Keratinocyte (primary cell): ENCODE measurements around the gene TOX4. TPM values are rescaled to one million over a fixed set of nuclear protein-coding genes. Genes with fewer than 3 reads are reported as not detected.
A peak's percentile ranks its signal among the peaks of the same experiment; 100 is the strongest.

Experiments used
- DNase-seq: peaks from one replicate; pipeline ENCODE4 v3.0.0-alpha.2; 2011; ENCODE audit warnings: low read depth, missing footprints, low spot score
- FAIRE-seq: peaks from 2 replicates; lab custom pipeline; 2011; peaks lifted over from hg19 to GRCh38; lab: Jason Lieb, UNC
- H2AFZ ChIP-seq: 2 replicates; pipeline ENCODE4 v1.6.0; 2012; ENCODE audit warnings: low read length, control low read depth, inconsistent platforms; ENCODE audit not compliant: control insufficient read depth
- H3K27ac ChIP-seq: 2 replicates; pipeline ENCODE4 v1.5.1; 2011; ENCODE audit warnings: low read length; ENCODE audit not compliant: control insufficient read depth, insufficient read depth
- H3K27me3 ChIP-seq: 3 replicates; pipeline ENCODE4 v1.6.0; 2011; ENCODE audit warnings: low read length; ENCODE audit not compliant: control insufficient read depth, insufficient read depth; ENCODE audit errors: extremely low read depth
- H3K36me3 ChIP-seq, 2 experiments: 2 replicates in 1 of 2; 3 replicates in 1 of 2; pipeline ENCODE4 v1.5.1; 2011; ENCODE audit warnings: low read length in 2 of 2, mild to moderate bottlenecking in 1 of 2; ENCODE audit not compliant: control insufficient read depth in 2 of 2, insufficient read depth in 2 of 2; ENCODE audit errors: extremely low read depth in 1 of 2
- H3K4me1 ChIP-seq: 3 replicates; pipeline ENCODE4 v1.5.1; 2011; ENCODE audit warnings: low read length; ENCODE audit not compliant: control insufficient read depth, insufficient read depth; ENCODE audit errors: extremely low read depth
- H3K4me2 ChIP-seq: 3 replicates; pipeline ENCODE4 v1.6.0; 2011; ENCODE audit warnings: low read depth, low read length; ENCODE audit not compliant: control insufficient read depth, insufficient read depth; ENCODE audit errors: extremely low read depth
- H3K4me3 ChIP-seq, 3 experiments: fragments of 200-600 bp in 1 of 3; sonication (generic) in 1 of 3; 2 replicates in 2 of 3; 3 replicates in 1 of 3; pipeline ENCODE4 v1.5.1; 2011 to 2016; ENCODE audit warnings: low read length in 3 of 3, mild to moderate bottlenecking in 3 of 3, control low read depth in 2 of 3, inconsistent platforms in 1 of 3, low read depth in 1 of 3, mixed read lengths in 1 of 3, mixed run types in 1 of 3, moderate library complexity in 1 of 3; ENCODE audit not compliant: control insufficient read depth in 2 of 3, insufficient read depth in 2 of 3; ENCODE audit errors: extremely low read depth in 1 of 3
- H3K79me2 ChIP-seq: 2 replicates; pipeline ENCODE4 v1.6.0; 2012; ENCODE audit warnings: low read length; ENCODE audit not compliant: control insufficient read depth, insufficient read depth
- H3K9ac ChIP-seq: 3 replicates; pipeline ENCODE4 v1.6.0; 2011; ENCODE audit warnings: low read length; ENCODE audit not compliant: control insufficient read depth, insufficient read depth; ENCODE audit errors: extremely low read depth
- H3K9me1 ChIP-seq: 3 replicates; pipeline ENCODE4 v1.6.0; 2011; ENCODE audit warnings: low read length; ENCODE audit not compliant: control insufficient read depth, insufficient read depth; ENCODE audit errors: extremely low read depth
- H3K9me3 ChIP-seq: 2 replicates; pipeline ENCODE4 v1.5.1; 2012; ENCODE audit warnings: low read depth, low read length; ENCODE audit not compliant: control insufficient read depth
- H4K20me1 ChIP-seq: 3 replicates; pipeline ENCODE4 v1.6.0; 2011; ENCODE audit warnings: low read length; ENCODE audit not compliant: control insufficient read depth, insufficient read depth; ENCODE audit errors: extremely low read depth
- CTCF ChIP-seq, 3 experiments: IDR thresholded peaks in 1 of 3; conservative IDR thresholded peaks in 1 of 3; optimal IDR thresholded peaks in 1 of 3; 2 replicates in 2 of 3; 3 replicates in 1 of 3; pipeline versions ENCODE3 to v1.5.1; 2011; ENCODE audit warnings: low read length in 3 of 3, mild to moderate bottlenecking in 3 of 3, moderate library complexity in 2 of 3, control low read depth in 1 of 3, inconsistent platforms in 1 of 3; ENCODE audit not compliant: insufficient read depth in 2 of 3; ENCODE audit errors: extremely low read depth in 1 of 3
- EZH2 ChIP-seq: IDR thresholded peaks from one replicate; pipeline ENCODE4 v1.6.1; 2012; ENCODE audit warnings: inconsistent platforms, mild to moderate bottlenecking, low read length, moderate library complexity
- dilution Hi-C: fragments of 300-500 bp; cut with MboI; formaldehyde crosslinking; loops from one replicate; pipeline ENCODE4 v1.7.0; 2020; ENCODE audit warnings: low sequenced_read_pairs; ENCODE audit not compliant: extremely low pct_ligation_motif_present
- polyA plus RNA-seq, 5 experiments: library from polyadenylated mRNA; depleted of rRNA in 3 of 5; stranded (reverse) in 3 of 5; stranded (forward) in 1 of 5; unstranded in 1 of 5; fragments of >200 nt; gene quantifications; 1 replicate in 1 of 5; 2 replicates in 3 of 5; 3 replicates in 1 of 5; pipeline versions ENCODE4 v1.2.1 to v1.2.3, GENCODE V29; 2011 to 2012; ENCODE audit warnings: missing spikeins in 2 of 5, low read depth in 1 of 5, low replicate concordance in 1 of 5

TOX4 gene
- polyA plus RNA-seq, 1 donor (not counting 4 experiments of a cell fraction or from before 2014, with no cell fraction given): 85.4 TPM

- H3K4me3 ChIP-seq: no peak overlapping the region
- H3K4me2 ChIP-seq: no peak overlapping the region
- DNase-seq (no peak), FAIRE-seq (no peak)
- H3K79me2 ChIP-seq: peaks cover 63% of the 10 kb centered on the region
- no peak overlapping the region for H3K27ac ChIP-seq
- no peaks in the 10 kb centered on the region for H3K27me3 ChIP-seq
- dilution Hi-C loops: no loop called here
- H3K9ac ChIP-seq: no peak overlapping the region
- H3K9me3 ChIP-seq: no peaks in the 10 kb centered on the region
- no peak for TF ChIP-seq CTCF (optimal IDR thresholded peaks at IDR 0.05 in 1 of 3, IDR thresholded peaks at IDR 0.05 in 1 of 3, conservative IDR thresholded peaks at IDR 0.05 in 1 of 3; ENCODE audit: extremely low read depth in 1 of 3, insufficient read depth in 2 of 3, low read length in 3 of 3)
- TF ChIP-seq EZH2: no peak
- peaks cover 26 to 35% of the 10 kb centered on the region in 2 experiments for H3K36me3 ChIP-seq
- H4K20me1 ChIP-seq: peaks cover 6% of the 10 kb centered on the region
- no peak overlapping the region for H2AFZ ChIP-seq
- peaks cover 9% of the 10 kb centered on the region for H3K4me1 ChIP-seq
- H3K9me1 ChIP-seq: no peaks in the 10 kb centered on the region
Observed at GRCh38 chr14:21431126-21431525, 45.9 kb upstream of the TOX4 start.

DNA sequence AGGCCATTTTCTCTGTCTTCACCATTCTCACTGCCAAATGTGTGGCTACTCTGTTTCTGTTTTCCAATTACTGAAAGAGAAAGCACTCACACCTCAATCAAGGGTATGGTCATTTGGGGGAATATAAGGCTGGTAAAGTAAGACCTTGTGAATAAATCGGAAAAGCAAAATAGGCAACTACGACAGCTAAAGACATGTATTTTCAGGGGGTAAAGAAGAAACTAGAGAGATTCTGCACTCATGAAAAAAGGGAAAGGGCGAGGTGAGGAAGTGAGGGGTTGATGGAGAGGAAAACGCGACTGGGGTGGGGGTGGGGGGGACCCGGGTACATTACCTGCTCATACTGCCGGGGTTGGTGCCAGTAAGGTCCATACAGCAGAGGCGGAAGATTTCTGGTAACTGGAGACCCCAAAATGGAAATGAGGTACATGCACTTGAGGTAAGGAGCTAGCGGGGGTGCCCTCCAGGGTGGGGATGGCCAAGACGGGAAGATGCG is 40.4 kb upstream of the TOX4 start:
- peak overlapping the region; percentile 79 to 96 (median 91) for H3K4me3 ChIP-seq
- peak overlapping the region; percentile 92 for H3K9ac ChIP-seq
- H3K27me3 ChIP-seq: no peaks in the 10 kb centered on the region
- peak overlapping the region; percentile 87 for H2AFZ ChIP-seq
- DNase-seq: no peak
- TF ChIP-seq CTCF (optimal IDR thresholded peaks at IDR 0.05 in 1 of 3, IDR thresholded peaks at IDR 0.05 in 1 of 3, conservative IDR thresholded peaks at IDR 0.05 in 1 of 3; ENCODE audit: extremely low read depth in 1 of 3, insufficient read depth in 2 of 3, low read length in 3 of 3) (no peak), EZH2 (no peak)
- H3K36me3 ChIP-seq: no peaks in the 10 kb centered on the region
- no peaks in the 10 kb centered on the region for H4K20me1 ChIP-seq
- no peaks in the 10 kb centered on the region for H3K9me3 ChIP-seq
- peaks cover 19% of the 10 kb centered on the region for H3K4me1 ChIP-seq
- H3K9me1 ChIP-seq: no peaks in the 10 kb centered on the region
- H3K79me2 ChIP-seq: peaks cover 87% of the 10 kb centered on the region
- dilution Hi-C loops: no loop called here
- peak overlapping the region; percentile 94 for H3K27ac ChIP-seq
- no peak for FAIRE-seq
- peak overlapping the region; percentile 99 for H3K4me2 ChIP-seq
